GM23338 (cell line): ENCODE data around the gene GPATCH4. TPM values are rescaled to one million over a fixed set of nuclear protein-coding genes. Genes with fewer than 3 reads are reported as not detected.

Source experiments
- ATAC-seq: fragments of 200-7000 bp; cut with Tn5 transposase; 3 replicates; pipeline ENCODE4 v1.9.1; 2020
- DNase-seq: peaks from one replicate; pipeline ENCODE4 v3.0.0-alpha.2; 2015; ENCODE audit warnings: low spot score
- H2AFZ ChIP-seq: fragments of 200-600 bp; sonication (generic); 2 replicates; pipeline ENCODE4 v1.8.0; 2016; ENCODE audit warnings: antibody characterized with exemption, mild to moderate bottlenecking, moderate library complexity
- H3F3A ChIP-seq: fragments of 200-600 bp; sonication (generic); replicated peaks from 2 replicates; pipeline ENCODE4 v1.8.0; 2017; ENCODE audit warnings: antibody characterized with exemption, mixed run types, low read depth
- H3K27ac ChIP-seq: fragments of 200-600 bp; sonication (generic); 2 replicates; pipeline ENCODE4 v1.6.1; 2016; ENCODE audit warnings: low read depth
- H3K27me3 ChIP-seq: fragments of 200-600 bp; sonication (generic); 2 replicates; pipeline ENCODE4 v1.8.0; 2016; ENCODE audit warnings: mild to moderate bottlenecking, mixed run types, moderate library complexity; ENCODE audit not compliant: insufficient read depth
- H3K36me3 ChIP-seq: fragments of 200-600 bp; sonication (generic); 2 replicates; pipeline ENCODE4 v1.8.0; 2016; ENCODE audit warnings: mild to moderate bottlenecking; ENCODE audit not compliant: insufficient read depth
- H3K4me1 ChIP-seq: fragments of 200-600 bp; sonication (generic); 2 replicates; pipeline ENCODE4 v1.8.0; 2016; ENCODE audit warnings: mild to moderate bottlenecking, moderate library complexity; ENCODE audit not compliant: insufficient read depth
- H3K4me2 ChIP-seq: fragments of 200-600 bp; sonication (generic); 2 replicates; pipeline ENCODE4 v1.7.1; 2017; ENCODE audit warnings: mixed run types
- H3K4me3 ChIP-seq: fragments of 200-600 bp; sonication (generic); 2 replicates; pipeline ENCODE4 v1.6.1; 2016; ENCODE audit warnings: mixed run types
- H3K79me2 ChIP-seq: fragments of 200-600 bp; sonication (generic); replicated peaks from 2 replicates; pipeline ENCODE4 v1.8.0; 2017; ENCODE audit warnings: mild to moderate bottlenecking; ENCODE audit not compliant: insufficient read depth
- H3K9me2 ChIP-seq: fragments of 200-600 bp; sonication (generic); 2 replicates; pipeline ENCODE4 v1.8.0; 2017; ENCODE audit not compliant: insufficient read depth
- H4K20me1 ChIP-seq: fragments of 200-600 bp; sonication (generic); replicated peaks from 2 replicates; pipeline ENCODE4 v1.8.0; 2017; ENCODE audit warnings: mild to moderate bottlenecking; ENCODE audit not compliant: insufficient read depth
- H3K27ac Mint-ChIP-seq: 2 replicates; pipeline ENCODE4 v1.8.0; 2020; ENCODE audit warnings: inconsistent platforms, mild to moderate bottlenecking, moderate library complexity, mixed read lengths
- H3K27me3 Mint-ChIP-seq: 3 replicates; pipeline ENCODE4 v1.8.0; 2022; ENCODE audit warnings: low read depth, mild to moderate bottlenecking, moderate library complexity, mixed read lengths, inconsistent platforms; ENCODE audit not compliant: insufficient read depth, poor library complexity
- H3K36me3 Mint-ChIP-seq: 3 replicates; pipeline ENCODE4 v1.8.0; 2021; ENCODE audit warnings: low read depth, mild to moderate bottlenecking, inconsistent platforms, moderate library complexity, mixed read lengths
- H3K4me1 Mint-ChIP-seq: 3 replicates; pipeline ENCODE4 v1.8.0; 2020; ENCODE audit warnings: mild to moderate bottlenecking, inconsistent platforms, mixed read lengths
- H3K4me3 Mint-ChIP-seq: 3 replicates; pipeline ENCODE4 v1.8.0; 2021; ENCODE audit warnings: moderate library complexity, mild to moderate bottlenecking, inconsistent platforms, mixed read lengths
- H3K9me3 Mint-ChIP-seq: 3 replicates; pipeline ENCODE4 v1.8.0; 2020; ENCODE audit warnings: moderate library complexity, mild to moderate bottlenecking, inconsistent platforms, mixed read lengths
- CREB1 ChIP-seq: fragments of 250-450 bp; sonication (Bioruptor Pico); IDR thresholded peaks from 2 replicates; pipeline ENCODE4 v1.5.0; 2020; ENCODE audit warnings: low read depth, mild to moderate bottlenecking, moderate library complexity
- EZH2 ChIP-seq: fragments of 200-600 bp; sonication (generic); IDR thresholded peaks from one replicate; pipeline ENCODE4 v1.8.0; 2017; ENCODE audit warnings: antibody characterized with exemption, mild to moderate bottlenecking, low read depth; ENCODE audit not compliant: unreplicated experiment
- EZH2phosphoT487 ChIP-seq: fragments of 200-600 bp; sonication (generic); IDR thresholded peaks from one replicate; pipeline ENCODE4 v1.8.1; 2018; ENCODE audit warnings: antibody characterized with exemption; ENCODE audit not compliant: unreplicated experiment
- JUNB ChIP-seq: IDR thresholded peaks from one replicate; pipeline ENCODE4 v1.6.1; 2016; ENCODE audit warnings: antibody characterized with exemption; ENCODE audit not compliant: unreplicated experiment
- NANOG ChIP-seq: IDR thresholded peaks from 2 replicates; pipeline ENCODE4 v1.6.1; 2016; ENCODE audit warnings: antibody characterized with exemption, borderline replicate concordance
- POLR2AphosphoS5 ChIP-seq: IDR thresholded peaks from 2 replicates; pipeline ENCODE4 v1.6.1; 2016; ENCODE audit warnings: antibody characterized with exemption, low read depth
- polyA plus RNA-seq: library from polyadenylated mRNA; unstranded; fragments of >200 nt; fragmentation: Nextera tagmentation; extraction: Ambion mirVana; gene quantifications from 2 replicates; pipeline ENCODE4 v1.2.1, GENCODE V29; 2016
- total RNA-seq: library from RNA; depleted of rRNA; stranded (reverse); fragments of >200 nt; shearing (Covaris generic); gene quantifications from 2 replicates; pipeline ENCODE4 v1.2.3, GENCODE V29; 2014
- TF ChIP-seq, protein P1 (sequence below): IDR thresholded peaks from 2 replicates; pipeline ENCODE4 v1.6.1; 2016; ENCODE audit warnings: antibody characterized with exemption
- TF ChIP-seq, protein P2 (sequence below): IDR thresholded peaks from one replicate; pipeline ENCODE4 v1.6.1; 2018; ENCODE audit warnings: antibody characterized with exemption; ENCODE audit not compliant: unreplicated experiment
- TF ChIP-seq, protein P3 (sequence below), 2 experiments: fragments of 200-600 bp in 1 of 2; sonication (generic) in 1 of 2; conservative IDR thresholded peaks; 2 replicates each; pipeline versions ENCODE4 v1.5.1 to v1.6.1; 2016 to 2017; ENCODE audit warnings: antibody characterized with exemption in 2 of 2, low read depth in 2 of 2, mild to moderate bottlenecking in 2 of 2, moderate library complexity in 1 of 2
- TF ChIP-seq, protein P4 (sequence below): fragments of 250-450 bp; sonication (Bioruptor Pico); IDR thresholded peaks from 2 replicates; pipeline ENCODE4 v1.5.0; 2020; ENCODE audit warnings: mild to moderate bottlenecking, moderate library complexity

Gene GPATCH4
- total and polyA plus RNA-seq, 2 experiments from 2014 or later, result 58.9 to 187 TPM

DNA sequence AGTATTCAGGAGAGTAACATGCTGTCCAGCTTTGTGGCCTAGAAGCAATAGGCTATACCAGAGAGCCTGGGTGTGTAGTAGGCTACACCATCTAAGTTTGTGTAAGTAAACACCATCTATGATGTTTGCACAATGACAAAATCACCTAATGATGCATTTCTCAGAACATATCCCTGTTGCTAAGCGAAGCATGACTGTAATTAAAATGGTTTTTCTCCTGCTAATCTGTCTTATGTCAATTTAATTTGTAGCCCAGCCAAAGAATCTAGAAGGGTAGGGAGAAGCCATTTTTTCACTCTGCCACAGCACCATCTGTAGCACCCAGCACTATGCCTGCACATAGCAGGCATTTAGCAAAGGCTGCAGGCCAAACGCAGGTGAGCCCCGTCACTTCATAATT, 23.7 kb downstream of the GPATCH4 start:
- TF ChIP-seq, protein P1, sequence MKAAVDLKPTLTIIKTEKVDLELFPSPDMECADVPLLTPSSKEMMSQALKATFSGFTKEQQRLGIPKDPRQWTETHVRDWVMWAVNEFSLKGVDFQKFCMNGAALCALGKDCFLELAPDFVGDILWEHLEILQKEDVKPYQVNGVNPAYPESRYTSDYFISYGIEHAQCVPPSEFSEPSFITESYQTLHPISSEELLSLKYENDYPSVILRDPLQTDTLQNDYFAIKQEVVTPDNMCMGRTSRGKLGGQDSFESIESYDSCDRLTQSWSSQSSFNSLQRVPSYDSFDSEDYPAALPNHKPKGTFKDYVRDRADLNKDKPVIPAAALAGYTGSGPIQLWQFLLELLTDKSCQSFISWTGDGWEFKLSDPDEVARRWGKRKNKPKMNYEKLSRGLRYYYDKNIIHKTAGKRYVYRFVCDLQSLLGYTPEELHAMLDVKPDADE, result no peak
- TF ChIP-seq POLR2AphosphoS5 (no peak), CREB1 (no peak), EZH2phosphoT487 (no peak), EZH2 (no peak), JUNB (no peak), NANOG (no peak)
- TF ChIP-seq, protein P2, sequence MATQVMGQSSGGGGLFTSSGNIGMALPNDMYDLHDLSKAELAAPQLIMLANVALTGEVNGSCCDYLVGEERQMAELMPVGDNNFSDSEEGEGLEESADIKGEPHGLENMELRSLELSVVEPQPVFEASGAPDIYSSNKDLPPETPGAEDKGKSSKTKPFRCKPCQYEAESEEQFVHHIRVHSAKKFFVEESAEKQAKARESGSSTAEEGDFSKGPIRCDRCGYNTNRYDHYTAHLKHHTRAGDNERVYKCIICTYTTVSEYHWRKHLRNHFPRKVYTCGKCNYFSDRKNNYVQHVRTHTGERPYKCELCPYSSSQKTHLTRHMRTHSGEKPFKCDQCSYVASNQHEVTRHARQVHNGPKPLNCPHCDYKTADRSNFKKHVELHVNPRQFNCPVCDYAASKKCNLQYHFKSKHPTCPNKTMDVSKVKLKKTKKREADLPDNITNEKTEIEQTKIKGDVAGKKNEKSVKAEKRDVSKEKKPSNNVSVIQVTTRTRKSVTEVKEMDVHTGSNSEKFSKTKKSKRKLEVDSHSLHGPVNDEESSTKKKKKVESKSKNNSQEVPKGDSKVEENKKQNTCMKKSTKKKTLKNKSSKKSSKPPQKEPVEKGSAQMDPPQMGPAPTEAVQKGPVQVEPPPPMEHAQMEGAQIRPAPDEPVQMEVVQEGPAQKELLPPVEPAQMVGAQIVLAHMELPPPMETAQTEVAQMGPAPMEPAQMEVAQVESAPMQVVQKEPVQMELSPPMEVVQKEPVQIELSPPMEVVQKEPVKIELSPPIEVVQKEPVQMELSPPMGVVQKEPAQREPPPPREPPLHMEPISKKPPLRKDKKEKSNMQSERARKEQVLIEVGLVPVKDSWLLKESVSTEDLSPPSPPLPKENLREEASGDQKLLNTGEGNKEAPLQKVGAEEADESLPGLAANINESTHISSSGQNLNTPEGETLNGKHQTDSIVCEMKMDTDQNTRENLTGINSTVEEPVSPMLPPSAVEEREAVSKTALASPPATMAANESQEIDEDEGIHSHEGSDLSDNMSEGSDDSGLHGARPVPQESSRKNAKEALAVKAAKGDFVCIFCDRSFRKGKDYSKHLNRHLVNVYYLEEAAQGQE, result no peak
- TF ChIP-seq, protein P3, sequence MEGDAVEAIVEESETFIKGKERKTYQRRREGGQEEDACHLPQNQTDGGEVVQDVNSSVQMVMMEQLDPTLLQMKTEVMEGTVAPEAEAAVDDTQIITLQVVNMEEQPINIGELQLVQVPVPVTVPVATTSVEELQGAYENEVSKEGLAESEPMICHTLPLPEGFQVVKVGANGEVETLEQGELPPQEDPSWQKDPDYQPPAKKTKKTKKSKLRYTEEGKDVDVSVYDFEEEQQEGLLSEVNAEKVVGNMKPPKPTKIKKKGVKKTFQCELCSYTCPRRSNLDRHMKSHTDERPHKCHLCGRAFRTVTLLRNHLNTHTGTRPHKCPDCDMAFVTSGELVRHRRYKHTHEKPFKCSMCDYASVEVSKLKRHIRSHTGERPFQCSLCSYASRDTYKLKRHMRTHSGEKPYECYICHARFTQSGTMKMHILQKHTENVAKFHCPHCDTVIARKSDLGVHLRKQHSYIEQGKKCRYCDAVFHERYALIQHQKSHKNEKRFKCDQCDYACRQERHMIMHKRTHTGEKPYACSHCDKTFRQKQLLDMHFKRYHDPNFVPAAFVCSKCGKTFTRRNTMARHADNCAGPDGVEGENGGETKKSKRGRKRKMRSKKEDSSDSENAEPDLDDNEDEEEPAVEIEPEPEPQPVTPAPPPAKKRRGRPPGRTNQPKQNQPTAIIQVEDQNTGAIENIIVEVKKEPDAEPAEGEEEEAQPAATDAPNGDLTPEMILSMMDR (conservative IDR thresholded peaks at IDR 0.05; ENCODE audit: low read depth in 2 of 2), result no peak
- TF ChIP-seq, protein P4, sequence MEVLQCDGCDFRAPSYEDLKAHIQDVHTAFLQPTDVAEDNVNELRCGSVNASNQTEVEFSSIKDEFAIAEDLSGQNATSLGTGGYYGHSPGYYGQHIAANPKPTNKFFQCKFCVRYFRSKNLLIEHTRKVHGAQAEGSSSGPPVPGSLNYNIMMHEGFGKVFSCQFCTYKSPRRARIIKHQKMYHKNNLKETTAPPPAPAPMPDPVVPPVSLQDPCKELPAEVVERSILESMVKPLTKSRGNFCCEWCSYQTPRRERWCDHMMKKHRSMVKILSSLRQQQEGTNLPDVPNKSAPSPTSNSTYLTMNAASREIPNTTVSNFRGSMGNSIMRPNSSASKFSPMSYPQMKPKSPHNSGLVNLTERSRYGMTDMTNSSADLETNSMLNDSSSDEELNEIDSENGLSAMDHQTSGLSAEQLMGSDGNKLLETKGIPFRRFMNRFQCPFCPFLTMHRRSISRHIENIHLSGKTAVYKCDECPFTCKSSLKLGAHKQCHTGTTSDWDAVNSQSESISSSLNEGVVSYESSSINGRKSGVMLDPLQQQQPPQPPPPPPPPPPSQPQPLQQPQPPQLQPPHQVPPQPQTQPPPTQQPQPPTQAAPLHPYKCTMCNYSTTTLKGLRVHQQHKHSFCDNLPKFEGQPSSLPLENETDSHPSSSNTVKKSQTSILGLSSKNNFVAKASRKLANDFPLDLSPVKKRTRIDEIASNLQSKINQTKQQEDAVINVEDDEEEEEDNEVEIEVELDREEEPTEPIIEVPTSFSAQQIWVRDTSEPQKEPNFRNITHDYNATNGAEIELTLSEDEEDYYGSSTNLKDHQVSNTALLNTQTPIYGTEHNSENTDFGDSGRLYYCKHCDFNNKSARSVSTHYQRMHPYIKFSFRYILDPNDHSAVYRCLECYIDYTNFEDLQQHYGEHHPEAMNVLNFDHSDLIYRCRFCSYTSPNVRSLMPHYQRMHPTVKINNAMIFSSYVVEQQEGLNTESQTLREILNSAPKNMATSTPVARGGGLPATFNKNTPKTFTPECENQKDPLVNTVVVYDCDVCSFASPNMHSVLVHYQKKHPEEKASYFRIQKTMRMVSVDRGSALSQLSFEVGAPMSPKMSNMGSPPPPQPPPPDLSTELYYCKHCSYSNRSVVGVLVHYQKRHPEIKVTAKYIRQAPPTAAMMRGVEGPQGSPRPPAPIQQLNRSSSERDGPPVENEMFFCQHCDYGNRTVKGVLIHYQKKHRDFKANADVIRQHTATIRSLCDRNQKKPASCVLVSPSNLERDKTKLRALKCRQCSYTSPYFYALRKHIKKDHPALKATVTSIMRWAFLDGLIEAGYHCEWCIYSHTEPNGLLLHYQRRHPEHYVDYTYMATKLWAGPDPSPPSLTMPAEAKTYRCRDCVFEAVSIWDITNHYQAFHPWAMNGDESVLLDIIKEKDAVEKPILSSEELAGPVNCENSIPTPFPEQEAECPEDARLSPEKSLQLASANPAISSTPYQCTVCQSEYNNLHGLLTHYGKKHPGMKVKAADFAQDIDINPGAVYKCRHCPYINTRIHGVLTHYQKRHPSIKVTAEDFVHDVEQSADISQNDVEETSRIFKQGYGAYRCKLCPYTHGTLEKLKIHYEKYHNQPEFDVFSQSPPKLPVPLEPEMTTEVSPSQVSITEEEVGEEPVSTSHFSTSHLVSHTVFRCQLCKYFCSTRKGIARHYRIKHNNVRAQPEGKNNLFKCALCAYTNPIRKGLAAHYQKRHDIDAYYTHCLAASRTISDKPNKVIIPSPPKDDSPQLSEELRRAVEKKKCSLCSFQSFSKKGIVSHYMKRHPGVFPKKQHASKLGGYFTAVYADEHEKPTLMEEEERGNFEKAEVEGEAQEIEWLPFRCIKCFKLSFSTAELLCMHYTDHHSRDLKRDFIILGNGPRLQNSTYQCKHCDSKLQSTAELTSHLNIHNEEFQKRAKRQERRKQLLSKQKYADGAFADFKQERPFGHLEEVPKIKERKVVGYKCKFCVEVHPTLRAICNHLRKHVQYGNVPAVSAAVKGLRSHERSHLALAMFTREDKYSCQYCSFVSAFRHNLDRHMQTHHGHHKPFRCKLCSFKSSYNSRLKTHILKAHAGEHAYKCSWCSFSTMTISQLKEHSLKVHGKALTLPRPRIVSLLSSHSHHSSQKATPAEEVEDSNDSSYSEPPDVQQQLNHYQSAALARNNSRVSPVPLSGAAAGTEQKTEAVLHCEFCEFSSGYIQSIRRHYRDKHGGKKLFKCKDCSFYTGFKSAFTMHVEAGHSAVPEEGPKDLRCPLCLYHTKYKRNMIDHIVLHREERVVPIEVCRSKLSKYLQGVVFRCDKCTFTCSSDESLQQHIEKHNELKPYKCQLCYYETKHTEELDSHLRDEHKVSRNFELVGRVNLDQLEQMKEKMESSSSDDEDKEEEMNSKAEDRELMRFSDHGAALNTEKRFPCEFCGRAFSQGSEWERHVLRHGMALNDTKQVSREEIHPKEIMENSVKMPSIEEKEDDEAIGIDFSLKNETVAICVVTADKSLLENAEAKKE, result no peak
- no peak for ATAC-seq

More for the DNA sequence above, 23.7 kb downstream of the GPATCH4 start:
- H3K4me3 Mint-ChIP-seq, result no peak overlapping the region
- H3K27me3 Mint-ChIP-seq, result peaks cover 8% of the 10 kb centered on the region
- Histone ChIP-seq H4K20me1 (no peaks in the 10 kb centered on the region), H3K4me2 (no peak overlapping the region), H3K27me3 (no peaks in the 10 kb centered on the region), H3K27ac (no peak overlapping the region), H3K9me2 (no peaks in the 10 kb centered on the region), H3K79me2 (no peaks in the 10 kb centered on the region), H3K36me3 (no peaks in the 10 kb centered on the region), H3F3A (0 out of 2 replicates have a peak, but pooled peaks cover 6% of the 10 kb centered on the region), H3K4me3 (no peak overlapping the region), H3K4me1 (peaks cover 3% of the 10 kb centered on the region; the same call in 1 of the 2 replicates), H2AFZ (no peak overlapping the region)
- no peak overlapping the region for H3K27ac Mint-ChIP-seq
- peaks cover 6% of the 10 kb centered on the region for H3K4me1 Mint-ChIP-seq
- H3K9me3 Mint-ChIP-seq, result no peaks in the 10 kb centered on the region
- no peak for DNase-seq
- no peaks in the 10 kb centered on the region for H3K36me3 Mint-ChIP-seq
